WERI-Rb-1 (cell line): ENCODE data around the gene KIAA0232.

Experiments used
- DNase-seq: peaks from one replicate; pipeline ENCODE4 v3.0.0-alpha.2; 2020
- H3K27ac ChIP-seq: fragments of 250-450 bp; sonication (Bioruptor Pico); 2 replicates; pipeline ENCODE4 v1.5.1; 2020; ENCODE audit warnings: mild to moderate bottlenecking, moderate library complexity
- H3K27me3 ChIP-seq: fragments of 250-450 bp; sonication (Bioruptor Pico); 2 replicates; pipeline ENCODE4 v1.5.1; 2021; ENCODE audit warnings: mild to moderate bottlenecking, low read depth, moderate library complexity; ENCODE audit not compliant: insufficient read depth, severe bottlenecking
- H3K36me3 ChIP-seq: fragments of 250-450 bp; sonication (Bioruptor Pico); 2 replicates; pipeline ENCODE4 v1.5.1; 2020; ENCODE audit warnings: mild to moderate bottlenecking, moderate library complexity
- H3K4me3 ChIP-seq: 2 replicates; pipeline ENCODE4 v1.5.1; 2011; ENCODE audit warnings: low read depth, mild to moderate bottlenecking, control low read depth, low read length
- H3K9me3 ChIP-seq: fragments of 250-450 bp; sonication (Bioruptor Pico); 2 replicates; pipeline ENCODE4 v1.5.1; 2021; ENCODE audit warnings: mild to moderate bottlenecking, moderate library complexity; ENCODE audit not compliant: severe bottlenecking
- CTCF ChIP-seq: IDR thresholded peaks from 2 replicates; pipeline ENCODE4 v1.5.1; 2011; ENCODE audit warnings: low read depth, mild to moderate bottlenecking, control low read depth, inconsistent platforms, low read length

Gene KIAA0232

GRCh38 chr4:6767386-6767747, 15.2 kb upstream of the KIAA0232 start:
- no peak for TF ChIP-seq CTCF
- Histone ChIP-seq H3K9me3 (no peaks in the 10 kb centered on the region), H3K36me3 (no peaks in the 10 kb centered on the region), H3K27ac (no peak overlapping the region), H3K4me3 (no peak overlapping the region), H3K27me3 (no peaks in the 10 kb centered on the region)
- no peak for DNase-seq

DNA sequence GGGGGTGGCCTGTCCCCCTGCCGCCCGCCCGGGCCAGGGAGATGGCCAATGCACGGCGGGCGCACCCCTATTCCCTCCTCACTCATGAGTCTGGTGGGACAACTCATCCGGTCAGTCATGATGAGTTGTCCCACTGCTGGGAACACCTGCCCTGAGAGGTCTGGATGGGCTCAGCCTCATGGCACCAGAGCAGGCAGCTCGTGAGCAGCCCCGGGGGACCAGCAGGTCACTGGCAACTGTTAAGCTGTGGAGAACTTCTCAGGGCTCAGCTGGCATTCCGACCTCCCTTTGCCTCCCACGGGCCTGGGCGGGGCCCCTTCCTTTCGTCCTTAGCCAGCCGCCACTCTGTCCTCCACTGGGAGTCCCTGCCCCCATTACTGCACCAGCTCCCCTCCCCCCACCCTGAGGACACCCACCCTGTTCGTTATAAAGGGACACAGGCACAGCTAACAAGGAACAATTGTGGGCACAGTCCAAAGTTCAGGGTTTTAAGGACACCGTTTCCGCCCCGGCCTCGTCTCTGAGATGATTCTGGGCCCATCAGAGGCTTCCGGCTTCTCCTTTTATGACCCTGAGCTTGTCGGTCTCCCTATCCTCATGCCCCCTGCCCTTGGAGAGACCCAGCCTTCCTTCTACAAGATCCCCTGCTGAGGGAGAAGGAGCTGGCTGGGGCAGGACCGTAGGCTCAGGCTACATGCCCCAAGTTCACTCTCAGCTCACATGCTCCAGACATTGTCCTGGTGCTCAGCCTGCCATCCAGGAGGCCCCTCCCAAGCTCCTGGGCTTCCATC, 14.6 kb upstream of the KIAA0232 start:
- no peaks in the 10 kb centered on the region for H3K36me3 ChIP-seq
- DNase-seq, result no peak

DNA sequence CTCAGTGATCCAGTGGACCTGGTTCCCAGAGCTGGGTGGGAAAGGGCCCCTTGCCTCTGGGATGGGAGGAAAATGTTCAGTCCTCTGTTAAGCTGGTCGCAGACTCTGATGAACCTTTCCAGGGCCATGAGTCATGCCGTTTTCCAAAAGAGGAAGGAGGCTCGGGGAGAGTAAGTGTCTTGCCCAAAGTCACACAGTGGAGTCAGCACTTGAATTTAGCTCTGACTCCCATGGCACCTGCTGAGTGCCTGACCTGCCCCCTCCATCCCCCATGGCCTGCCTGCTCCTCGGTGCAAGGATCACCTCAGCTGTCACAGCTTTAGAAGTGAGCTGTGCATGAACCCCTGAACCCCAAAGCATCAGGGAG, 14.0 kb upstream of the KIAA0232 start:
- TF ChIP-seq CTCF, result no peak
- Histone ChIP-seq H3K27me3 (no peaks in the 10 kb centered on the region), H3K36me3 (no peaks in the 10 kb centered on the region), H3K4me3 (no peak overlapping the region), H3K9me3 (no peaks in the 10 kb centered on the region), H3K27ac (no peak overlapping the region)
- no peak for DNase-seq

More for the DNA sequence above, 14.6 kb upstream of the KIAA0232 start:
- no peak for TF ChIP-seq CTCF
- Histone ChIP-seq H3K4me3 (no peak overlapping the region), H3K27ac (no peak overlapping the region), H3K9me3 (no peaks in the 10 kb centered on the region), H3K27me3 (no peaks in the 10 kb centered on the region)

DNA sequence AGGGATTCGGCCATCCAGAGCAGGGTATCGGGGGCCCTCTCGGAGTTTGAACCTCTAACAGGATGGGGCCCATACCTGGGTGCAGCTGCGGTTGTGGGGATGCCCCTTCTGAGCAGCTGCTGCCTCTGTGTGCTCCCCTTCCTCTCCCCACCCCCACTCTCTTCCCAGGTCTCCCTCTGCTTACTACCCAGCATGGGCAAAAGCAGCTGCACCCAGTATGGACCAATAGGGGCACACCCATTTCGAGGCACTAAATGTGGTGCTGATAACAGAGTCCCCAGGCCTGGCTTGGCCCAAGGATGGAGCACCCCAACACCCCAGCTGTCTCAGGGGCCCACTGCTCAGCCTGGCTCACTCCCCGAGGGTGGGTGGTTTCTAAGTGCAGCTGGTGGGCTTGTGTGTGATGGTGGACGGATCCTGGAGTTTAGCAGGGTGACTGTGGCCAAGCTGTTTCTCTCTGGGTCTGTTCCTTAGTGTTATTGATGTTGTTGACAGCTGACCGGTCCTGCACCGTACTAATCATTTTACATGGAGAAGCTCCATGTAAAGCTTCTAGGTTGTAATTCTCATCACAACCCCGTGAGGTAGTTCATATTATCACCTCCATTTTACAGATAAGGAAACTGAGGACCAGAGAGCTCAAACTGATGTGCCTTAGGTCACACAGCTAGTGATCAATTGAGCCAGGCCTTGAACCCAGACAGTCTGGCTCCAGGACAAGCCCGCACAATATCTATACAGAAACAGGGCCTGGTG, 13.1 kb upstream of the KIAA0232 start:
- no peak for TF ChIP-seq CTCF
- no peak overlapping the region for H3K27ac ChIP-seq

DNA sequence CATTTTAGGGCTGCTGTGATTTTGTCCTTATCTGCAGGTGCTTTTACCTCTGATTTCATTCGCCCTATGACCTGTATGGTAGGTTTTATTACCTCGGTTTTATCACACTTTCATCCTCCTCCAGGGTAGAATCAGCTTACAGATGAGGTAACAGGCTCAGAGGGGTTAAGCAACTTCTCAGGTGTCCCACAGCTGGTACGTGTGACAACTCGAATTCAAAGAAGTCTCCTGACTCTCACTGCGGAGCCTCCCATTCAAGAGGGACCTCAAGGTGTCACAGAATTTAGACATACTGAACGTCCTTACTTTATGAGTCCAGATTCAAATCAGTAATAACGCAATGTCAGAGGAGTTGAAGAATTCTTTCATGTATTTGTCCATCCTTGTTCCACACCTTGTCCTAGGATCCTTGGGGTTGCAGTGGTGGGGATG, 12.5 kb upstream of the KIAA0232 start:
- TF ChIP-seq CTCF, result no peak
- H3K27ac ChIP-seq, result no peak overlapping the region
- DNase-seq, result no peak

More for the DNA sequence above, 13.1 kb upstream of the KIAA0232 start:
- no peak for DNase-seq
- Histone ChIP-seq H3K36me3 (no peaks in the 10 kb centered on the region), H3K9me3 (no peaks in the 10 kb centered on the region), H3K27me3 (no peaks in the 10 kb centered on the region), H3K4me3 (no peak overlapping the region)

More for the DNA sequence above, 12.5 kb upstream of the KIAA0232 start:
- Histone ChIP-seq H3K4me3 (no peak overlapping the region), H3K9me3 (no peaks in the 10 kb centered on the region), H3K27me3 (no peaks in the 10 kb centered on the region), H3K36me3 (no peaks in the 10 kb centered on the region)
